ENCODE data around the gene DHX57. TPM values are rescaled to one million over a fixed set of nuclear protein-coding genes. Genes with fewer than 3 reads are reported as not detected.

Gene DHX57
- total and polyA plus RNA-seq, 8 donors = 14.7 to 42.8 (median 38.1) TPM

- H3K27ac ChIP-seq = no peak overlapping the region
- no peaks in the 10 kb centered on the region for H3K27me3 ChIP-seq
- no peaks in the 10 kb centered on the region for H3K4me1 ChIP-seq
- DNase-seq = no peak
- no peak for ATAC-seq
- peaks cover 0 to 60% of the 10 kb centered on the region in 2 donors for H3K36me3 ChIP-seq
- no peak for TF ChIP-seq CTCF (IDR thresholded peaks at IDR 0.05)
- H3K9me3 ChIP-seq = no peaks in the 10 kb centered on the region
- intact Hi-C loops (cut with DNase I) = no loop called here
- no peak overlapping the region for H3K4me3 ChIP-seq
Observed at GRCh38 chr2:38862476-38862875, 13.3 kb downstream of the DHX57 start.

GRCh38 chr2:38856165-38856564, 19.6 kb downstream of the DHX57 start:
- no peak for TF ChIP-seq CTCF (IDR thresholded peaks at IDR 0.05)
- intact Hi-C loops (cut with DNase I) = no loop called here
- no peaks in the 10 kb centered on the region for H3K4me1 ChIP-seq
- no peaks in the 10 kb centered on the region for H3K9me3 ChIP-seq
- no peaks in the 10 kb centered on the region for H3K27me3 ChIP-seq
- no peak overlapping the region for H3K4me3 ChIP-seq
- H3K27ac ChIP-seq = peak overlapping the region in 1 of 2 donors; percentile 26
- DNase-seq (no peak), ATAC-seq (peak; percentile 84)
- peaks cover 0 to 85% of the 10 kb centered on the region in 2 donors for H3K36me3 ChIP-seq

GRCh38 chr2:38850045-38850444, 25.7 kb downstream of the DHX57 start:
- DNase-seq (no peak), ATAC-seq (no peak)
- Histone ChIP-seq H3K27ac (no peak overlapping the region), H3K27me3 (no peaks in the 10 kb centered on the region), H3K4me3 (no peak overlapping the region), H3K9me3 (no peaks in the 10 kb centered on the region), H3K36me3 (peaks cover 0 to 68% of the 10 kb centered on the region in 2 donors), H3K4me1 (no peaks in the 10 kb centered on the region)
- TF ChIP-seq CTCF (IDR thresholded peaks at IDR 0.05) = no peak
- intact Hi-C loops (cut with DNase I) = no loop called here

- DNase-seq (no peak), ATAC-seq (no peak)
- Histone ChIP-seq H3K9me3 (no peaks in the 10 kb centered on the region), H3K4me1 (peaks cover 0 to 14% of the 10 kb centered on the region in 2 donors), H3K27me3 (no peaks in the 10 kb centered on the region), H3K27ac (no peak overlapping the region), H3K4me3 (no peak overlapping the region), H3K36me3 (peaks cover 0 to 46% of the 10 kb centered on the region in 2 donors)
- intact Hi-C loops (cut with DNase I) = no loop called here
- TF ChIP-seq CTCF (IDR thresholded peaks at IDR 0.05) = no peak
Observed at GRCh38 chr2:38836791-38837190, 38.9 kb downstream of the DHX57 start.

GRCh38 chr2:38835990-38836389, 39.7 kb downstream of the DHX57 start:
- H3K36me3 ChIP-seq = peaks cover 0 to 40% of the 10 kb centered on the region in 2 donors
- H3K9me3 ChIP-seq = no peaks in the 10 kb centered on the region
- intact Hi-C loops (cut with DNase I) = no loop called here
- H3K4me3 ChIP-seq = no peak overlapping the region
- H3K27ac ChIP-seq = peak overlapping the region in 1 of 2 donors; percentile 43
- no peaks in the 10 kb centered on the region for H3K27me3 ChIP-seq
- no peak for DNase-seq
- peak; percentile 77 for ATAC-seq
- peaks cover 0 to 17% of the 10 kb centered on the region in 2 donors for H3K4me1 ChIP-seq
- TF ChIP-seq CTCF (IDR thresholded peaks at IDR 0.05) = no peak
